ENCODE results near the gene VPS72.

VPS72 gene

DNA sequence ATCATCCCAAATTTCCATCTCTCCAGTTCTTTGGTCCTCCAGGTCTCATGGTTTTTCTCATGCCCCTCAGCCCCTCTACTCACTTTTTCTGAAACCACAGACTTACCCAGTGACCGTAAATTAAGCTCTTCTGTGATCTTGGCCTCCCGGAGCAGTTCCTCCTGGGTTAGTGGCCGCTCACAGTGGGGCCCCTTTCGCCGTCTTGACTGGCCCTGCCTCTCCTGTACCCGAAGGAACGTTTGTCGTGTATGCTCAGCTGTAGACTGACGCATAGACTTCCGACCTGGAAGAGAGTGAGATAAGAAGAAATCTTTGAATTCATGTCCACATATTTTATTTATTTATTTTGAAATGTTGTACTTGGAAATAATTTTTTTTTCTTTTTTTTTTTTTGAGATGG lies 5.8 kb downstream of the VPS72 start:
- no peak for DNase-seq (ENCODE audit: low read depth)

DNA sequence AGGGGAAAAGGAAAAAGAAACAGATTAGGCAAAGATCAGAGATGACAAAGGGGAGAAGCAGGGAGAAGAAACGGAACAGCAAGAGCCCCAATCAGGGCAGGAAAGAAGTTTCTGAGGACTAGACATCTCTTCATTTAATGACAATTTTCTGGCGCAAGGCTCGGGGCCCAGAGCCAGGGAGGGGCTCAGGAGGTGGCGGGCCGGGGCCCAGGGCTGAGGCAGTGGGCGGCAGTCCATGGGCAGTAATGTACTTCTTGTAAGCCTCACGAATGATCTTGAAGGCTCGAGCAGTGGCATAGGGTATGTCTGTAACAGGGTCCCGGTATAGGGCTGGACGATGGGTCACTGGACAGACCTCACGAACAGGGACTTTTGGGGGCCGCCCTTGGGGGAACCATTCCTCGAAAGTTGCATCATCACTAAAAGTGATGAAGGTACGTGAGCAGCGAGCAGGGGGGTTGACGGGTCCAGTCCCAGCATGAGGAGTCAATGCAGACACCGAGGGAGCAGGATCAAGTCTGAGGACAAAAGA lies 13.4 kb downstream of the VPS72 start:
- no peak for DNase-seq (ENCODE audit: low read depth)

DNA sequence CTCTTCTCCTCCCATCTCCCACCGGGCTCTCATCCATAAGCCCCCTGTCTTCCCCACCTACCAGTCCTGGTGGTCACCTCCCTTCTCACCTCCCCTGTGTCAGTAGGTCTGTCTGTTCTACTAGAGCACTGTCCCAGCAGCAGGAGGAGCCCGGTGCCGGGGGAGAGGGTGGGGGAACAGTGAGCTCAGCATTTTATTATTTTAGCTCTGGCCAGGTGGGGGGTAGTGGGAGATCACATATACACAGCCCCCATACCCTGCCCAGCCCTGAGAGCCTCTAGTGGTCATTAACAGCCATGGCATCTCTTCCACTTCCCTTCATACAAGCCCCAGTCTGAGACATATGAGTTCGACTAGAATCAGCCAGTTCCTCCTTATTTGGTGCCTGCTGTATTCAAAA lies 14.1 kb downstream of the VPS72 start, which contains the start of gene TMOD4:
Gene TMOD4, minus strand, starts transcription at position 119 of the 400 bp plus-strand sequence. CDS start 1,106 bp downstream, outside the sequence.
- DNase-seq (ENCODE audit: low read depth): peak; percentile 23

DNA sequence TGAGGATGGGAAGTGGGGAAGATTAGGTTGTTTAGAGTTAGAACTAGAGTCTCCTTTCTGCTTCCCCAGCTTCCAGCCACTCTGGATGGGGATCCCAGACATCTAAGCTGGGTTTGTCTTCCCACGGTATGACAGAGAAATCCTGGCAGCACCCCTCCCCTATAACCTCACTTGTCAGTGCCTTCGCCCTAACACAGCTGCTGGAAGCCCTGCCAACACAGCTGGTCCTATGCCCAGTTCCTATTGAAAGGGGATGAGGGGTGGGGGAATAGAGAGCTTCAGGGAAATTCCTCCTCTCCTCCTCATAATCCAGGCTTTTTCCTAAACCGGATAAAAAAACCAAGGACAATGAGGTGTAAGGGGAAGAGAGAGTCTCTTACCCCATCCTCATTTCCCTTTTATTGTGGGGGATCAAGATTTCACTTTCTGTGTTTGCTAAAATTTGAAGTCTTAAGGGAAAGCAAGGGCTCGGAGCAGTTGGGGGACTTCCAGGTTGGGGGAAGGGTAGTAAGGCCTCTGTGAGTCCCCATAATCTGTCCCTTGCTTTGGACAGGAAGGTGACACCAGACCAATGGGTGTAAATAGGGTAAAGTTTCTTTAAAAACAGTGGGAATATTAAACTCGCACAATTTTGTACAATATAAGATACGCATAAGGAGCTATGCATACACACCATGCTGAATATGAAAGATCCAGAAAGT lies 14.8 kb downstream of the VPS72 start:
- DNase-seq (ENCODE audit: low read depth): no peak

DNA sequence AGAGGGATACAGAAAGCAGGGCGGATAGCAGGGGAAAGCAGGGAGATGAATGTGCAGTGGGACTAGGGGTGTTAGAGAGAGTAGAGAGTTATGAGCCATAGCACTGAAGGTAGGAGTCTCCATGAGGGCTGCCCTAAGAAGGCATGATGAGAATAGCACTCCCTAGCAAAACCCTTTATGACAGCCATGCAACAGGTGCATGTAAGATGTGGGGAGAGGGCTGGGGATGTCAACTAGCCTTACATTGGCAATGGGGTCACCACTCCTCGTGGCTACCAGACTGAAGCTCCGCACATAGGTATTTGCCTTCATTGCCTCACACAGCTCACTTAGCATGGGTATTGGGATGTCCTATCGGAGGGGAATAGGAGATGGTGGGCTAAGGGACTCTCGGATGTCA lies 18.8 kb downstream of the VPS72 start:
- no peak for DNase-seq (ENCODE audit: low read depth)

DNA sequence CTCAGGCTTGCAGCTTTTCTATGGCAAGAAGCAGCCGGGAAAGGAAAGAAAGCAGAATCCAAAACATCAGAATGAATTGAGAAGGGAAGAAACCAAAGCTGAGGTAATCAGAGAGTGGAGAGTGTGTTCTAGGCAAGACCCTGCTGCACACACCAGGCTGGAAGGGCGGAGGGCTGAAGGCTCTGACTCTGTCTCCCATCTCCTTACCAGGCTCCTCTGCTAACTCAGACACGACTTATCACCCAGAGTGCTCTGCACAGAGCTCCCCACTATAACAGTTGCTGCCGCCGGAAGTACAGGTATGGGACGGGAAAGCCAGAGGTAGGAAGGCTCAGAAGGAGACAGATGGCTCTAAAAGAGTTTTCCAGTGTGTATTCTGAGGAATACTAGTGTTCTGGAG lies 22.9 kb downstream of the VPS72 start:
- DNase-seq (ENCODE audit: low read depth): no peak

DNA sequence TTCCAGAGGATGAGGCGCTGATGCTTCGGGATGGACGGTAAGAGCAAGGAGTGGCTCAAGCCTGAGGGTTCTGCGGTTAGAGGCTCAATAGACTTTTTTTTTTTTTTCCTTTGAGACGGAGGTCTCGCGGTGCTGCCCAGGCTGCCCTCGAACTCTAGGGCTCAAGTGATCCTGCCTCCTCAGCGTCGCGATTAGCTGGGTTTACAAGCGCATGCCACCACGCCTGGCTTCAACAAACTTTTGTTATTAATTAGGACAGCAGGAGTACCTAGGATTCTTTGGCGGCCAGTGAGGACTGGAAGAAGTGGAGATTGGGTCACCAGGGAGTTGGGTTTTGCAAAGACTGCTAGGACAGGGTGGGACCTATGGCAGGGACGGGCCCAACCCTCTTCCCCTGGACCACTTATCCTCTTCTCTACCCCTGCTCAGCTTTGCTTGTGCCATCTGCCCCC lies 23.5 kb downstream of the VPS72 start:
- DNase-seq (ENCODE audit: low read depth): peak; percentile 83

DNA sequence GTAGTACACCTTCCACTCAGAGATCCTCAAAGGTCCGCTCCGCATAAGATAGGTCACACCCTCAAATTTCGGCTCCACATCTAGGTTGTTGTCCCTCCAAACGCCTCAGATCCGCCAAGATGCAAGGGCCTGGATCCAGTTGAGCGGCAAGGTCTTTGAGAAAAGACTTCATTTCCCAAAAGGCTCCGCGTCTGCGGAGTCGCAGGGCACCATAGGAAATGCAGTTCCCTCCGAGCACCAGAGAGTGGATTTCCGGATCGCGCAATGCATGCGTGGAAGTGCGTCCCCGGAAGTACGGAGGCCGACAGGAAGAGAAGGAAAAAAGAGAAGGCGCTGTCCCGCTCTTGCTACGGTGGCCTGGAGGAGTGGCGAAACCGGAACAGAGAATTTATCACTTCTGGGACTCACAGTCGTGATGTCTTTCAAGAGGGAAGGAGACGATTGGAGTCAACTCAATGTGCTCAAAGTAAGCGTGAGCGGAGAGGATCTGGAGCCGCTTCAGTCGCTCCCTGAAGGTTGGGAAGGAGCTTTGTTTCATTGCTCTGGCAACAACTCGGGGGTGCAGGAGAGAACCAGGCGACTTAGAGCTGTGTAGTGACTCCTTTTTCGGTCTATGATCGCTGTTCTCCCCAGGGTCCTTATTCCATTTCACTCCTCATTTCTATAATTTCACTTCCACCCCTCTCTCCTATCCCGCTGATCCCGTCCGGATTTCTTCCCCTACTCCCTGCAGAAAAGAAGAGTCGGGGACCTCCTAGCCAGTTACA lies 24.1 kb downstream of the VPS72 start, which contains the start of the genes LYSMD1 and SCNM1:
Gene LYSMD1, minus strand, starts transcription at position 165 of the 767 bp plus-strand sequence. CDS start 644 bp downstream, outside the sequence.
Gene SCNM1, plus strand, starts transcription at position 407 of the 767 bp plus-strand sequence. Its CDS starts 9 bp downstream, at position 416.
- peak; percentile 99 for DNase-seq (ENCODE audit: low read depth)

DNA sequence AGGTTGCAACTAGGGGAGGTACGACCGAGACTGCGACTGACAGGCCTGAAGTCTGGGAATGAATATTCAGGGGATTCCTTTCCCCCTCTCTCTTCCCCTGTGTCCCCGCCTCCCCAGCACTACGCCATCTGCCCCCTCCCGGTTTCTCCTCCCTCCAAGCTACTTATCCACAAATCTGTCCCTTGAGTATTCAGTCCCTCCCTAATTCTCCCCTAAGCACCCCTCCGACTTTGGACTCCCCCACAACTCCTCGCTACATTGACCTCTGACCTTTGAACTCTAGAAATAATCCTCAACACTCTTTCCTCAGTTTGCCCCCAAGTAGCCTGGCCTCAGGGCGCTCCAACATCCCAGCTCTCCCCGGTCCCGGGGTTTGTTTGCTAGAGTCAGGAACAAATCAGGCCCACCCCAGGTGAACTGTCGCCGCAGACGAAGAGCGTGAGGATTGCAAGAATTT lies 24.7 kb downstream of the VPS72 start:
- DNase-seq (ENCODE audit: low read depth): peak; percentile 70

DNA sequence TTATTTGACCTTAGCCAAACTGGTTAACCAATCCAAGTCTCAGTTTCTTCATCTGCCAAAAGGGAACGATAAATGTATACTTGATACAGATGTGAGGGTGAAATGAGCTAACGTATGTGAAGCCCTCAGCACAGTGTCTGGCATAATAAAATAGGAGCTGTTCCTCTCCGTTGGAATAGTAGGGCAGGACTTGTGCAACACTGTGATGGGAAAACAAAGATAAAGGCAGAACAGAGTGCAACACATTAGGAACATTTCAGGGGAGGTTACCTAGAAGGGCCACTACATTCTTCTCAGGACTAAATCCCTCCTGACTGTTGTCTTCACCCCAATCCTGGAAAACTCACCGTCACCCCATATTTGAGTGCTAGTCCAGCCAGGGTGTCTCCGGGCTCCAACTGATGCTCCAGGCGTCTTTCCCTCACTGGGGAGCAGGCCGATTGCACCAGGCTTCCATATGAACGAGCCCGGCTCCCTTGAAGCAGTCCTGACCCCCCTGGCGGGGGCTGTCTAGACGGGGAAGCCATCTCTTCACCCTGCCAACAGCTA lies 25.2 kb downstream of the VPS72 start:
- DNase-seq (ENCODE audit: low read depth): peak; percentile 28

DNA sequence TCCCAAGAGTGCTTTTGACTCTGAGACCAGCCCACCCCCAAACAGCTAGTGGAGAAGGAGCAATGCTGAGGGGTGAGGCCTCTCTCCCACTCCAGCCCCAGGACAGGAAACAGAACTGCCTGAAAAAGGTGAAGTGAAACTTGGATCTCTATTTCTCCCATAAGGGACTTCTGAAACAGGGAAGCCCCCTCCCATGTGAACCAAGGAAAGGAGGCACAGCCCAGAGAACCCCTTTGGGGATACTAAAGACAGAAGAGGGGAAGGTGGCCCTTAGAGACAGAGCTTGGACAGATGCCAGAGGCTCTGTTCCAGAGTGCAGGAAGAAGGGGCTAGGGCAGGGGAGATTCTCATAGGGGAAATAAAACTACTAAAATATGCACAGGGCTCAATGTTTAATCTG lies 30.6 kb downstream of the VPS72 start:
- no peak for DNase-seq (ENCODE audit: low read depth)

DNA sequence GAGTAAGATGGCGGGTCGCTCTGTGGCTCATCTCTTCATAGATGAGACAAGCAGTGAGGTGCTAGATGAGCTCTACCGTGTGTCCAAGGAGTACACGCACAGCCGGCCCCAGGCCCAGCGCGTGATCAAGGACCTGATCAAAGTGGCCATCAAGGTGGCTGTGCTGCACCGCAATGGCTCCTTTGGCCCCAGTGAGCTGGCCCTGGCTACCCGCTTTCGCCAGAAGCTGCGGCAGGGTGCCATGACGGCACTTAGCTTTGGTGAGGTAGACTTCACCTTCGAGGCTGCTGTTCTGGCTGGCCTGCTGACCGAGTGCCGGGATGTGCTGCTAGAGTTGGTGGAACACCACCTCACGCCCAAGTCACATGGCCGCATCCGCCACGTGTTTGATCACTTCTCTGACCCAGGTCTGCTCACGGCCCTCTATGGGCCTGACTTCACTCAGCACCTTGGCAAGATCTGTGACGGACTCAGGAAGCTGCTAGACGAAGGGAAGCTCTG lies 31.2 kb downstream of the VPS72 start:
- no peak for DNase-seq (ENCODE audit: low read depth)

DNA sequence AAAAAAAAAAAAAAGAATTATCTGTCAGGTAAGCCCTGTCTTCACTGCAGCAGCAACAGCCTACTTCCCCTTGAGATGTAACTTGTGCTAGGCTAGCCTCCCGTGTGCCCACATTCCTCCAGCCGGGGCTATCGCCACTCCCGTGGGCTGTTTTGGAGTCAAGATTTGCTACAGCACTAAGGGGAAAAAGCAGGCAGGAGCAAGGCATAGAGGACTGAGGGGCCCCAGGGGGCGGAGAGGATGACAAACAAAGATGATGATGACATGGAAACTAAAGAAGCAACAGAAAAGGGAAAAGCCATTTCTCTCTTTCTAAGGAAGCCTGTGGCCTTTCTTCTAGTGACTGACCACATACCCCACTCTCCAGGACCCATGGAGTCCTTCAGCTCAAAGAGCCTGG lies 31.7 kb downstream of the VPS72 start:
- DNase-seq (ENCODE audit: low read depth): no peak

DNA sequence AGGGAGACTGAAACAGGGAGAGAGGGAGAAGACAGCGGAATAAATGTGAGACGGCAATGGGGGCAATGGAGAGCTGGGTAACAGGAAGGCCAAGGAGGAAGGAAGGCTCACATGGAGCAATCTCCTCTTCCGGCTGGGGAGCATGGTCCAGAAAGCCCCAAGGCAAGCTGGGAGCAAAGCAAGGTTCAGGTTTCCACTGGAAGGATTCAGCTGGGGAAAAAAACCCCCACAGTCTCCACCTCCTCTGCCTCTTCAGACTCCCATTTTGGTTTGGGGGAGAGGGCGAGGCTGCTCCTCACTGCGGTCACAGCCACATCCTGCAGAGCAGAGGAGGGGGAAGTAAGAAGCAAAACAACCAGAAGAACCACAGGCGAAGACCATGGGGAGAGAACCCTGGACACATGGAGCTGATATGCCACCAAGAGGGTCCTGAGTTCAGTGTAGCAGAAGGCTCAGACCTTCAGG lies 32.9 kb downstream of the VPS72 start:
- DNase-seq (ENCODE audit: low read depth): no peak

DNA sequence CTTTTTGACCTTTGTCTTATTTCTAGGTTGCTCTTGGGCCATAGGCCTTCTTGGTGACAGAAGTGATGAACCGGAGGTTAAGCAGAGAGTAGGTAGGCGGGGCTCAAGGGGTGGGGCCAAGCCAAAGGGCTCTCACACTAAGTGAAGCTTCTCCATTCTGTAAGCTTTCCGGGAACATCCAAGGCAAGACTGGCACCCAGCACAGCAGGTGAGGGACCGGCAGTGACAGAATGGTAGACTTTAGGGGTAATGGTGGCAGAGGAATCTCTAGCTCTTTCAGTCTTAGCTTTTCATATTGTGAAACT lies 33.5 kb downstream of the VPS72 start, which contains the start of gene TNFAIP8L2:
Gene TNFAIP8L2, plus strand, starts transcription at position 135 of the 305 bp plus-strand sequence. CDS start 2,049 bp downstream, outside the sequence.
- no peak for DNase-seq (ENCODE audit: low read depth)

DNA sequence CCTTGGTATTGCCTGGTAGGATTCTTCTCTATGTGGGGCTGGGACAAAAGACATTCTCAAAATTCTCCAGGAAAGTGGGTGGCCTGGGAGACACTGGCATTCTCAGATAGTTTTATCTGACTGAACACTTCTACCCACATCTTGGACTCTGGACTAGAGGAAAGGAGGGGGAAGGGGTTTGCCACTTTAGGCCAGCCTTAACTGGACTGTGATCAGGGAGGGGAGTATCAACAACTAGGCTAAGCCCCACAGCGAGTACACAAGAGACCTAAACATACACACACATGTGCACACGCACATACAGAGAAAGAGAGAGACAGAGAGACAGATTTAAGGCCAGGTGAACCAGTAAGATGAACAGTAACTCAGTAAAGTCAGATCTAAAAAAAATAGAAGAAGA lies 42.3 kb downstream of the VPS72 start:
- no peak for DNase-seq (ENCODE audit: low read depth)

DNA sequence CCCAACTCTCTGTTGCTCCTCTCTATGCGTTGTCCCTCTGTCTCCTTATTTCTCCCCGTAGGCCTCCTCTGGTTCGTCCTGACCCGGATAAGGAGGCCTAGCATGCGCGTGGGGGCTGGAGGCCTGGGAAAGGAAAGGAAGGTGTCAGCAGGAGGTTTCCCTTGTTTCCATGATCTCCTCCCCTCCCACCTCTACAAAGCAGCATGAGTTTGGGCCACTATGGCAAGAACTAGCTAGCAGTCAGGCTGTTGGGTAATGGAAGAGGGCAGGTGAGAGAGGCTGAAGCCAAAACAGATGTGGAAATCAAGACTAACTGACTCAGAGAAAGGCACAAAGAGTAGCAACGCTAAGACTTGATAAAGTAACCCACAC lies 42.9 kb downstream of the VPS72 start:
- no peak for DNase-seq (ENCODE audit: low read depth)

DNA sequence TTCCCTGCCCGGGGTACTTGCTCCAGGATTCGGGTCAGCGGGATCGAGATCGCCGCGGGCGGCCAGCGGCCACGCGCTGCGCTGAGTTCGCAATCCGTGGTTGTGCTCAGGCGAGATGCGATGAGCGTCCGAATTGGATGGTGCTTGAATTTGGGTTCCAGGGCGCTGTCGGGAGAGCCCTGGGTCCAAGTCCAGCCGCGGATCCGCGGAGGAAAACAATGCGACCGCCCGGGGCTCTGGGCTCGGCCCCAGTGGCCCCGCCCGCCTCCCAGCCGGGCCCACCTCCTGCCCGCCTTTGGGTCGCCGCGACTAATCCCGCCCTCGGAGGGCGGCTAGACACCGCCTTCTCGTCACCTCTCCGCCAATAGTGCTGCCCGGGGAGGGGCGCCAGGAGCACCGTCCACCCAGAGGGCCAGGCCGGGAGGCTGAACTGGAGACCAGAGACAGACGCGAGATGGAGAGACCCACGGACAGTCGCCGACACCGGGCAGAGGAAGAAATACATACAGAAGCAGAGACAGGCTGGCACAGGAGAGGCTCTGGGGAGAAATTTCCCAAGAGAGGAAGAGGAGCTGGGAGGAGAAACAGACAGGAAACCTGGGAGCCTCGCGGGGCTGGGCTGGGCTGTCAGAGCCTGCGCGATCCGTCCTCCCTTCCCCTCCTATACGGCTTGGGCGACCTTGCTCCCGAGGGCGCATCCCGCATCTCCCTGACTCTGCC lies 43.4 kb downstream of the VPS72 start, which contains the start of gene SEMA6C:
Gene SEMA6C, minus strand, starts transcription at position 220 of the 720 bp plus-strand sequence. CDS start 4,010 bp downstream, outside the sequence.
- peak; percentile 94 for DNase-seq (ENCODE audit: low read depth)

DNA sequence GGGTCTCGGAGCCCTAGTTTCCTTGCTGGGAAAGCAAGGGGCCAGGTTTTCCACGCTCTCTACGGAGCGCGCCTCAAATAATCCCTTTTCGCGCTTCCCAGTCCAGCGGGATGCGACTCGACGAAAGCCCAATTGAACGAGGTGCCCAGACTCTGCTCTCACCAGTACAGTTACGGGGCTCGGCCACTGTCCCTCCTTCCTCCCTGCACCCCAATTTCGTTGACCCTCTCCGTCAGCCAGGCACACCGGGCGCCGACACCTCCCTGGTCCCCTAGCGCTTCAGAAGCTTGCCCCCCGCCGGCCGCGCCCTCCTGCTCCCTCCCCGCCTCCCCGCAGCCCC lies 44.0 kb downstream of the VPS72 start:
- no peak for DNase-seq (ENCODE audit: low read depth)

DNA sequence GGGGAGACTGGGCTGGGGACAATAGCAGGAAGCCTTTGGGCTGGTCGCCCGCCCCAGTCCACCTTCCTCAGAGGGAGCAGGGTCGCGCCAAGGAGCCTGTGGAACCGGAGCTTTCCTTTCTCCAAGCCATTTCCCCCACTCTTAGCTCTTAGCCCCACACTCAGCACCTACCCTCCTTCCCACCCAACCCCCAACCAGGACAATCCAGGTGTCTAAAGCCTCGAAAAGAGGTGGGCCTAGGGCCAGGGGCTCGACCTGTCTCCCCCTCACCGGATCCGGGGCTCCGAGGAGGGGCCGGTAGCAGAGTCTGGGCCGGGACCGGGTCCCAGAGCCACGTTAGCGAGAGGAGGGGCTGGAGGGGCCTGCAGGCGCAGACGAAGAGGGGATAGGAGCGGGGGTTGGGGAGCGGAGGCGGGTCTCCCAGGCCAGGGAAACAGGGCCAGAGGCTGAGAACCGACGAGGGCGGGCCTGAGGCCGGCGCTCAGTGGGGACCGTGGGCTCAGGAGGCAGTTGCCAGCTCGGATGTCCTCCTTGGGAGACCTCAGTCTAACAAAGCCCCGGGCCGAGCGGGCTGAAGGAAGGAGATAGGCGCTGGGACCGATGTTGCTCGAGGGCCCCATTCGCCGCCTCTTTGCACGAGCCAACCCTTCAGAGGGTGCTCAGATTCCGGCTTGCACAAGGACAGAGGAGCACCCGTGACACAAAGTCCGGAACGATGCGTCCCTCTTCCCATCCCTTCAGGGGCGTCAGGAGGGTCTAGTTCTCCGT lies 44.5 kb downstream of the VPS72 start:
- DNase-seq (ENCODE audit: low read depth): peak; percentile 35
